ENCODE results near the gene MEIS2.

The MEIS2 gene

GRCh38 chr15:37098468-37099318 is 1.7 kb downstream of the MEIS2 start:
- peak; percentile 55 for DNase-seq (ENCODE audit: low spot score)

GRCh38 chr15:37097144-37097919 is 3.0 kb downstream of the MEIS2 start:
- no peak for DNase-seq (ENCODE audit: low spot score)

GRCh38 chr15:37096558-37097143 is 3.7 kb downstream of the MEIS2 start:
- DNase-seq (ENCODE audit: low spot score), result no peak

GRCh38 chr15:37095770-37096557 is 4.4 kb downstream of the MEIS2 start:
- DNase-seq (ENCODE audit: low spot score), result no peak

GRCh38 chr15:37094915-37095711 is 5.2 kb downstream of the MEIS2 start:
- DNase-seq (ENCODE audit: low spot score), result no peak

- peak; percentile 21 for DNase-seq (ENCODE audit: low spot score)
These were observed 5.9 kb downstream of the MEIS2 start for GRCh38 chr15:37094333-37094914.

- DNase-seq (ENCODE audit: low spot score), result peak; percentile 7
These were observed 6.6 kb downstream of the MEIS2 start for GRCh38 chr15:37093480-37094332.

GRCh38 chr15:37090543-37091175 is 9.7 kb downstream of the MEIS2 start:
- no peak for DNase-seq (ENCODE audit: low spot score)

GRCh38 chr15:37088436-37088835 is 11.9 kb downstream of the MEIS2 start:
- DNase-seq (ENCODE audit: low spot score), result no peak

- DNase-seq (ENCODE audit: low spot score), result no peak
These were observed 13.2 kb downstream of the MEIS2 start for GRCh38 chr15:37087131-37087588.

- DNase-seq (ENCODE audit: low spot score), result no peak
These were observed 13.8 kb downstream of the MEIS2 start for GRCh38 chr15:37086521-37086920.

- DNase-seq (ENCODE audit: low spot score), result no peak
These were observed 14.2 kb downstream of the MEIS2 start for GRCh38 chr15:37086120-37086519.

GRCh38 chr15:37084602-37085001 is 15.7 kb downstream of the MEIS2 start:
- no peak for DNase-seq (ENCODE audit: low spot score)

GRCh38 chr15:37083610-37084009 is 16.7 kb downstream of the MEIS2 start:
- DNase-seq (ENCODE audit: low spot score), result no peak

GRCh38 chr15:37081983-37082382 is 18.4 kb downstream of the MEIS2 start:
- no peak for DNase-seq (ENCODE audit: low spot score)

GRCh38 chr15:37080261-37080921 is 20.0 kb downstream of the MEIS2 start:
- DNase-seq (ENCODE audit: low spot score), result no peak

- no peak for DNase-seq (ENCODE audit: low spot score)
These were observed 20.6 kb downstream of the MEIS2 start for GRCh38 chr15:37079726-37080125.

GRCh38 chr15:37078566-37078965 is 21.8 kb downstream of the MEIS2 start:
- no peak for DNase-seq (ENCODE audit: low spot score)

Measured in RKO (cell line).